Testis (tissue), 5 donors: Measurements from ENCODE around the gene HSD17B13. TPM values are rescaled to one million over a fixed set of nuclear protein-coding genes. Genes with fewer than 3 reads are reported as not detected.

ENCODE experiments used
- DNase-seq: peaks from one replicate; pipeline ENCODE4 v3.0.0-alpha.2; 2019
- H3K27ac ChIP-seq, 2 donors: fragments of 200-600 bp; sonication (generic); one replicate each; pipeline ENCODE4 v1.5.1; 2019
- H3K27me3 ChIP-seq: fragments of 200-600 bp; sonication (generic); one replicate; pipeline ENCODE4 v1.5.1; 2019
- H3K36me3 ChIP-seq: fragments of 200-600 bp; sonication (generic); one replicate; pipeline ENCODE4 v1.5.1; 2017; ENCODE audit warnings: low read depth; ENCODE audit errors: missing control alignments
- H3K4me1 ChIP-seq: fragments of 200-600 bp; sonication (generic); one replicate; pipeline ENCODE4 v1.5.1; 2019
- H3K4me3 ChIP-seq, 2 donors: fragments of 200-600 bp; sonication (generic); one replicate each; pipeline ENCODE4 v1.5.1; 2017 to 2019
- H3K9me3 ChIP-seq: fragments of 200-600 bp; sonication (generic); one replicate; pipeline ENCODE4 v1.5.1; 2017
- CTCF ChIP-seq, 3 experiments: fragments of 450-650 bp in 2 of 3; fragments of 200-600 bp in 1 of 3; sonication (generic) in 1 of 3; IDR thresholded peaks; one replicate each; pipeline ENCODE4 v1.5.1; 2016 to 2019; ENCODE audit warnings: antibody characterized with exemption in 3 of 3, mild to moderate bottlenecking in 2 of 3, moderate library complexity in 1 of 3
- POLR2A ChIP-seq: fragments of 450-650 bp; IDR thresholded peaks from one replicate; pipeline ENCODE4 v1.6.1; 2017; ENCODE audit warnings: antibody characterized with exemption, mild to moderate bottlenecking, moderate library complexity
- WGBS, 2 donors: methylation state at CpG; one replicate each; pipeline ENCODE4 v1.1.5; 2018; 5-methylcytosine and 5-hydroxymethylcytosine counted together
- intact Hi-C: fragments of 100-400 bp; cut with DNase I; formaldehyde crosslinking; loops from one replicate; pipeline ENCODE4 v1.15.1; 2023; ENCODE audit warnings: low total_unique reads
- long read RNA-seq, 2 donors: transcript quantifications; one replicate each; lab custom pipeline, GENCODE V29; 2026
- polyA plus RNA-seq: library from polyadenylated mRNA; stranded (reverse); fragments of 350-450 nt; fragmentation: Illumina TruSeq; extraction: RNeasy Lipid Tissue Mini Kit (QIAGEN cat#74804); gene quantifications from one replicate; pipeline ENCODE4 v1.2.3, GENCODE V29; 2014; ENCODE audit warnings: low read depth, low replicate concordance; ENCODE audit not compliant: insufficient read depth
- total RNA-seq, 2 donors: library from RNA; depleted of rRNA; stranded (reverse); fragments of >200 nt; gene quantifications; one replicate each; pipeline ENCODE4 v1.2.3, GENCODE V29; 2016

The HSD17B13 gene, protein sequence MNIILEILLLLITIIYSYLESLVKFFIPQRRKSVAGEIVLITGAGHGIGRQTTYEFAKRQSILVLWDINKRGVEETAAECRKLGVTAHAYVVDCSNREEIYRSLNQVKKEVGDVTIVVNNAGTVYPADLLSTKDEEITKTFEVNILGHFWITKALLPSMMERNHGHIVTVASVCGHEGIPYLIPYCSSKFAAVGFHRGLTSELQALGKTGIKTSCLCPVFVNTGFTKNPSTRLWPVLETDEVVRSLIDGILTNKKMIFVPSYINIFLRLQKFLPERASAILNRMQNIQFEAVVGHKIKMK
- under 1 TPM; 0.81 to 0.94 TPM for total RNA-seq
- 0.40 TPM for polyA plus RNA-seq
- long read RNA-seq, donor 1, result 0 reads
- long read RNA-seq, donor 2, result 0 reads

- H3K4me3 ChIP-seq, result no peak within 1 kb of the TSS
- H3K27me3 ChIP-seq, result no peaks in the 10 kb centered on the region
- no peaks in the 10 kb centered on the region for H3K36me3 ChIP-seq
- H3K4me1 ChIP-seq, result no peaks in the 10 kb centered on the region
- no peak for DNase-seq
- H3K27ac ChIP-seq, result no peak within 1 kb of the TSS
- TF ChIP-seq CTCF (IDR thresholded peaks at IDR 0.05), result no peak
- no peak for TF ChIP-seq POLR2A
- H3K9me3 ChIP-seq, result no peaks in the 10 kb centered on the region
- WGBS, 2 donors, result 70 to 79% methylated on average over 2 of the region's 2 CpGs
- intact Hi-C loops, result no loop called here
Measured at GRCh38 chr4:87322754-87323153, at the start of gene HSD17B13. TSS of gene HSD17B13 (minus strand) at chr4:87322882. CDS start at chr4:87322841, 41 bp downstream.

- intact Hi-C loops, result no loop called here
- Histone ChIP-seq H3K36me3 (no peaks in the 10 kb centered on the region), H3K9me3 (no peaks in the 10 kb centered on the region), H3K4me3 (no peak overlapping the region), H3K27me3 (no peaks in the 10 kb centered on the region), H3K4me1 (no peaks in the 10 kb centered on the region), H3K27ac (no peak overlapping the region)
- no peak for TF ChIP-seq POLR2A
- TF ChIP-seq CTCF (IDR thresholded peaks at IDR 0.05), result no peak
- WGBS, 2 donors, result 75 to 77% methylated on average over 2 of the region's 2 CpGs
- DNase-seq, result no peak
Measured at GRCh38 chr4:87370068-87370467, 47.4 kb upstream of the HSD17B13 start.

DNA sequence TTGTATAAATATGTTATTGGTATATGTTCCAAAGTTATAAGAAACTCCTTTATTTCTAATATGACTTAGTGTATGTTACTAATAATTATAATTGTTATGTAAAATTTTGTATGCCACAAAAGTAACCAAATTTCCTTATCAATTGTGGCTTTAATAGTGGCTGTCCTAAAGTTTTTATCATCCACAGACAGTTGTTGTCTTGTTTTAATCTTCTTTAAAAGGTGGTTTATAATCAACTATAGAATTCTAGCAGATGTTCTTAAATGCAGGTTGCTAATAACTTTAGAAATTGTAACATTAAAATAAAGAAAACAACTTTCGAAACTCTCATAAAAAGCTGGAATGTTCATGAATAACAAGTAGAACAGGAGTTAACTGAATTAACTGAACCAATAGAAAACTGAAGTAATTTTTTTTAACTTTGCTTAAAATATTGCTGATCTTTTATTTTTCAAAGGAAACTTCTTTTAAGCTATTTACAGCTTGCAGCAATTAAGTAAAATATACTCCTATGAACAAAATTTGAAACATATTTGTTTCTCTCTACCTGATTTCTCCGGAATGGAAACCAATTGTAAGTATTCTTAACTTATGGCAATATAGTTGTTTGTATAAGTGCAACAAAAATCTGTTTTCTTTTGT lies 44.0 kb upstream of the HSD17B13 start:
- H3K9me3 ChIP-seq, result no peaks in the 10 kb centered on the region
- intact Hi-C loops, result no loop called here

DNA sequence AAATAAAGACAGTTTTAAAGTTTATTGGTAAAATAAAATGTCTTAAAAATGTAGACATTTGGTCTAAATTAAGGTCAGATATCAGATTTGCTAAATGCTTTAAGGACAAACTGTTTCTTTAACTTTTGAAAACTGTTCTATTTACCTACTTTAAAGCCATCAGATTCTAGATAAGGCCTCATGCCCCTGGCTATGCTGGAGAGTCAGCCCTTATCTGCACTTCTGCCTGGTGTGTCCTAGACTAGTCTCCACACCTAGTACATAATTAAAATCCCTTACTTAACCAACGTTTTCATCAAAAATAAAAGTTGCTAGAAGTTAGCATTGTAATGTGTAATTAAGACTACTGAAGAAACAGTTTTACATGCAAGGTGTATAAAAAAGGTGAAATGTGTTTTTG lies 42.7 kb upstream of the HSD17B13 start:
- Histone ChIP-seq H3K9me3 (no peaks in the 10 kb centered on the region), H3K27me3 (no peaks in the 10 kb centered on the region), H3K4me1 (no peaks in the 10 kb centered on the region), H3K4me3 (no peak overlapping the region), H3K27ac (no peak overlapping the region), H3K36me3 (no peaks in the 10 kb centered on the region)
- WGBS, 2 donors, result 77 to 82% methylated on average over 1 of the region's 1 CpG
- no peak for DNase-seq
- TF ChIP-seq CTCF (IDR thresholded peaks at IDR 0.05) (no peak), POLR2A (no peak)
- intact Hi-C loops, result no loop called here

More for the DNA sequence above, 44.0 kb upstream of the HSD17B13 start:
- TF ChIP-seq CTCF (IDR thresholded peaks at IDR 0.05) (no peak), POLR2A (no peak)
- Histone ChIP-seq H3K27ac (no peak overlapping the region), H3K36me3 (no peaks in the 10 kb centered on the region), H3K4me3 (no peak overlapping the region), H3K27me3 (no peaks in the 10 kb centered on the region), H3K4me1 (no peaks in the 10 kb centered on the region)
- no peak for DNase-seq
- 60 to 69% methylated on average over 2 of the region's 2 CpGs for WGBS, 2 donors
